Tibial nerve (tissue), 4 donors: ENCODE results near the gene FAM83G. TPM values are rescaled to one million over a fixed set of nuclear protein-coding genes. Genes with fewer than 3 reads are reported as not detected.
"Not testable (repeated sequence)": the region's sequence is repeated elsewhere in the genome, so short reads cannot be mapped to it uniquely, and the experiment has no call there.

Source experiments
- DNase-seq, 2 donors: peaks; one replicate each; pipeline ENCODE4 v3.0.0-alpha.2; 2019; ENCODE audit warnings: low spot score in 2 of 2
- H3K27ac ChIP-seq, 4 donors: fragments of 200-600 bp; sonication (generic) in 3 of 4; one replicate each; pipeline ENCODE4 v1.5.1; 2017 to 2019; ENCODE audit warnings: mild to moderate bottlenecking in 1 of 4
- H3K27me3 ChIP-seq, 2 donors: fragments of 200-600 bp; sonication (generic) in 1 of 2; one replicate each; pipeline versions ENCODE4 v1.5.1 to v1.6.0; 2017 to 2019
- H3K36me3 ChIP-seq, 3 donors: fragments of 200-600 bp; sonication (generic); one replicate each; pipeline ENCODE4 v1.5.1; 2018 to 2019
- H3K4me1 ChIP-seq, 4 donors: fragments of 200-600 bp; sonication (generic) in 3 of 4; one replicate each; pipeline ENCODE4 v1.5.1; 2017 to 2019
- H3K4me3 ChIP-seq, 4 donors: fragments of 200-600 bp; sonication (generic) in 3 of 4; one replicate each; pipeline ENCODE4 v1.5.1; 2017 to 2019; ENCODE audit warnings: mild to moderate bottlenecking in 1 of 4, moderate library complexity in 1 of 4
- H3K9me3 ChIP-seq, 4 donors: fragments of 200-600 bp; sonication (generic) in 3 of 4; one replicate each; pipeline ENCODE4 v1.5.1; 2017 to 2019
- EP300 ChIP-seq, 2 donors: sonication (generic); formaldehyde crosslinking; IDR thresholded peaks; one replicate each; pipeline ENCODE4 v1.6.1; 2017; ENCODE audit warnings: antibody characterized with exemption in 2 of 2, mild to moderate bottlenecking in 1 of 2
- POLR2A ChIP-seq, 2 donors: fragments of 450-650 bp; IDR thresholded peaks; one replicate each; pipeline ENCODE4 v1.6.1; 2017; ENCODE audit warnings: antibody characterized with exemption in 2 of 2, mild to moderate bottlenecking in 2 of 2, moderate library complexity in 2 of 2
- WGBS, 2 donors: methylation state at CpG; one replicate each; pipeline ENCODE4 v1.1.5; 2018; 5-methylcytosine and 5-hydroxymethylcytosine counted together
- total RNA-seq, 4 donors: library from RNA; depleted of rRNA; stranded (reverse); fragments of >200 nt; gene quantifications; one replicate each; pipeline ENCODE4 v1.1.0, GENCODE V29; 2016

The FAM83G gene
- total RNA-seq, result 10 to 100 TPM in 1 of 4 donors, 1 to 10 TPM in 3; 1.3 to 11.8 (median 3.8) TPM

GRCh38 chr17:19004421-19005136 is at the start of gene FAM83G:
Gene FAM83G, minus strand, starts transcription at chr17:19004764. Its CDS starts 723 bp downstream, at chr17:19004041.
- WGBS, 2 donors, result 6 to 37% methylated on average over 7 to 51 of the region's 67 CpGs
- Histone ChIP-seq H3K4me1 (peaks cover 0 to 16% (median 7%) of the 10 kb centered on the region in 4 donors), H3K4me3 (peak within 1 kb of the TSS; percentile 22 to 59 (median 53)), H3K27me3 (peaks cover 0 to 23% of the 10 kb centered on the region in 2 donors), H3K9me3 (peaks cover 0 to 3% (median 0%) of the 10 kb centered on the region in 4 donors), H3K27ac (peak within 1 kb of the TSS in 2 of 4 donors; percentile 45 to 74), H3K36me3 (no peaks in the 10 kb centered on the region)
- peak; percentile 32 to 46 for DNase-seq
- TF ChIP-seq EP300 (IDR thresholded peaks at IDR 0.05) (no peak), POLR2A (IDR thresholded peaks at IDR 0.05) (no peak)

GRCh38 chr17:19048826-19049225 is 44.3 kb upstream of the FAM83G start:
- not testable (repeated sequence) for H3K9me3 ChIP-seq, H3K4me1 ChIP-seq, H3K27ac ChIP-seq, DNase-seq, H3K4me3 ChIP-seq, H3K36me3 ChIP-seq, H3K27me3 ChIP-seq
- no CpG with 5 or more reads among the region's 7 CpGs for WGBS, 2 donors

- 85 to 96% methylated on average over 4 to 5 of the region's 7 CpGs for WGBS, 2 donors
- not testable (repeated sequence) for DNase-seq
Measured at GRCh38 chr17:19047510-19047909, 42.9 kb upstream of the FAM83G start.

GRCh38 chr17:19046782-19047375 is 42.3 kb upstream of the FAM83G start, which contains the start of gene GRAP:
Gene GRAP, minus strand, starts transcription at chr17:19046957. Its CDS starts 31 bp downstream, at chr17:19046926.
- H3K27ac ChIP-seq, H3K9me3 ChIP-seq, H3K36me3 ChIP-seq, DNase-seq, H3K27me3 ChIP-seq, H3K4me3 ChIP-seq, H3K4me1 ChIP-seq: not testable (repeated sequence)
- WGBS, 2 donors, result no CpG with 5 or more reads among the region's 12 CpGs

More at GRCh38 chr17:19047510-19047909, 42.9 kb upstream of the FAM83G start:
- not testable (repeated sequence) for H3K36me3 ChIP-seq, H3K9me3 ChIP-seq, H3K4me3 ChIP-seq, H3K27ac ChIP-seq, H3K4me1 ChIP-seq, H3K27me3 ChIP-seq

GRCh38 chr17:19044643-19045042 is 40.1 kb upstream of the FAM83G start:
- not testable (repeated sequence) for H3K36me3 ChIP-seq, H3K4me1 ChIP-seq, DNase-seq, H3K27ac ChIP-seq, H3K27me3 ChIP-seq, H3K4me3 ChIP-seq, H3K9me3 ChIP-seq
- no CpG with 5 or more reads among the region's 9 CpGs for WGBS, 2 donors

- H3K4me1 ChIP-seq, H3K9me3 ChIP-seq, H3K27me3 ChIP-seq, DNase-seq, H3K36me3 ChIP-seq, H3K4me3 ChIP-seq, H3K27ac ChIP-seq: not testable (repeated sequence)
- WGBS, 2 donors, result no CpG with 5 or more reads among the region's 8 CpGs
Measured at GRCh38 chr17:19043032-19043431, 38.5 kb upstream of the FAM83G start.

GRCh38 chr17:19042369-19042768 is 37.8 kb upstream of the FAM83G start:
- H3K9me3 ChIP-seq, H3K4me1 ChIP-seq, H3K4me3 ChIP-seq, DNase-seq, H3K36me3 ChIP-seq, H3K27ac ChIP-seq, H3K27me3 ChIP-seq: not testable (repeated sequence)
- WGBS, 2 donors, result no CpG with 5 or more reads among the region's 14 CpGs

- no CpG with 5 or more reads among the region's 10 CpGs for WGBS, 2 donors
- DNase-seq, result not testable (repeated sequence)
Measured at GRCh38 chr17:19041871-19042270, 37.3 kb upstream of the FAM83G start.

GRCh38 chr17:19040350-19040749 is 35.8 kb upstream of the FAM83G start:
- H3K9me3 ChIP-seq, DNase-seq, H3K4me3 ChIP-seq, H3K36me3 ChIP-seq, H3K4me1 ChIP-seq, H3K27me3 ChIP-seq, H3K27ac ChIP-seq: not testable (repeated sequence)
- no CpG with 5 or more reads among the region's 9 CpGs for WGBS, 2 donors

More at GRCh38 chr17:19041871-19042270, 37.3 kb upstream of the FAM83G start:
- not testable (repeated sequence) for H3K36me3 ChIP-seq, H3K4me1 ChIP-seq, H3K9me3 ChIP-seq, H3K27ac ChIP-seq, H3K27me3 ChIP-seq, H3K4me3 ChIP-seq

GRCh38 chr17:19038730-19039129 is 34.2 kb upstream of the FAM83G start:
- H3K27me3 ChIP-seq, H3K4me1 ChIP-seq, DNase-seq, H3K9me3 ChIP-seq, H3K4me3 ChIP-seq, H3K36me3 ChIP-seq, H3K27ac ChIP-seq: not testable (repeated sequence)
- no CpG with 5 or more reads among the region's 12 CpGs for WGBS, 2 donors

GRCh38 chr17:19038007-19038406 is 33.4 kb upstream of the FAM83G start:
- H3K36me3 ChIP-seq, H3K4me3 ChIP-seq, H3K27ac ChIP-seq, H3K9me3 ChIP-seq, DNase-seq, H3K27me3 ChIP-seq, H3K4me1 ChIP-seq: not testable (repeated sequence)
- WGBS, 2 donors, result no CpG with 5 or more reads among the region's 17 CpGs

GRCh38 chr17:19037547-19037946 is 33.0 kb upstream of the FAM83G start:
- H3K27me3 ChIP-seq, H3K27ac ChIP-seq, H3K4me1 ChIP-seq, H3K36me3 ChIP-seq, H3K9me3 ChIP-seq, DNase-seq, H3K4me3 ChIP-seq: not testable (repeated sequence)
- WGBS, 2 donors, result no CpG with 5 or more reads among the region's 6 CpGs

- H3K9me3 ChIP-seq, H3K27ac ChIP-seq, H3K4me3 ChIP-seq, H3K4me1 ChIP-seq, DNase-seq, H3K27me3 ChIP-seq, H3K36me3 ChIP-seq: not testable (repeated sequence)
- WGBS, 2 donors, result no CpG with 5 or more reads among the region's 6 CpGs
Measured at GRCh38 chr17:19036186-19036585, 31.6 kb upstream of the FAM83G start.
